ENCODE data around the gene WDFY3. TPM values are rescaled to one million over a fixed set of nuclear protein-coding genes. Genes with fewer than 3 reads are reported as not detected.

Gene WDFY3
- total and polyA plus RNA-seq, 2 of the 4 experiments (the other 2 are of a cell fraction), result 12.5 to 58.1 TPM

- H3K56ac ChIP-seq (ENCODE audit: extremely low read depth, insufficient read depth, low read length), result no peak overlapping the region
- H3K27me3 ChIP-seq (ENCODE audit: control insufficient read depth, insufficient read depth, low read length), result no peaks in the 10 kb centered on the region
- no peak overlapping the region for H2BK15ac ChIP-seq (ENCODE audit: low read depth, low read length)
- H2AFZ ChIP-seq (replicated peaks; ENCODE audit: low read length, poor library complexity), result no peak overlapping the region
- H3K9ac ChIP-seq (ENCODE audit: low read depth, low read length), result no peak overlapping the region
- no peak overlapping the region for H2BK120ac ChIP-seq (ENCODE audit: low read depth, low read length)
- H3K4me3 ChIP-seq (ENCODE audit: insufficient read depth, low read depth, low read length), result no peak overlapping the region
- dilution Hi-C loops (cut with HindIII; ENCODE audit: low sequenced_read_pairs, unreplicated experiment), result no loop called here
- H3K9me3 ChIP-seq (ENCODE audit: control insufficient read depth, insufficient read depth, low read length), result no peaks in the 10 kb centered on the region
- no peaks in the 10 kb centered on the region for H3K36me3 ChIP-seq (ENCODE audit: control insufficient read depth, insufficient read depth, low read length)
- TF ChIP-seq MXI1 (IDR thresholded peaks at IDR 0.05; ENCODE audit: borderline replicate concordance, low read depth, low read length), result no peak
- H4K8ac ChIP-seq (ENCODE audit: low read depth in 2 of 2, low read length in 2 of 2), result no peak overlapping the region
- ChIA-PET CTCF (no interaction called here), POLR2A (ENCODE audit: unreplicated experiment) (no interaction called here)
- no peak overlapping the region for H2AK5ac ChIP-seq (ENCODE audit: low read depth, low read length)
- BruUV-seq (replicated peaks), result no TSS peak
- H2AK9ac ChIP-seq (replicated peaks; ENCODE audit: low read depth, low read length, poor library complexity), result no peak overlapping the region
- no peak overlapping the region for H4K5ac ChIP-seq (ENCODE audit: low read depth, low read length)
- DNase-seq (no peak), ATAC-seq (ENCODE audit: low read depth) (no peak)
- no peaks in the 10 kb centered on the region; the same call in none of the 2 replicates for H4K20me1 ChIP-seq (ENCODE audit: insufficient read depth, low read length)
- H3K4me2 ChIP-seq (ENCODE audit: low read depth, low read length), result no peak overlapping the region
- no peak overlapping the region for H2BK5ac ChIP-seq (ENCODE audit: low read depth, low read length, poor library complexity, severe bottlenecking)
- WGBS, 2 experiments (ENCODE audit: extremely low coverage in 2 of 2, insufficient read length in 1 of 2), result no CpG with 5 or more reads among the region's 3 CpGs
- no peak overlapping the region for H2BK20ac ChIP-seq (ENCODE audit: low read depth, low read length)
- no peak overlapping the region for H3K14ac ChIP-seq (replicated peaks; ENCODE audit: low read depth, low read length)
- H3K4ac ChIP-seq (ENCODE audit: low read depth, low read length), result no peak overlapping the region
- no peak overlapping the region for H3K23ac ChIP-seq (ENCODE audit: low read depth, low read length)
- H4K91ac ChIP-seq (ENCODE audit: insufficient read depth, low read depth, low read length), result no peak overlapping the region
- H3K18ac ChIP-seq (ENCODE audit: low read depth, low read length), result no peak overlapping the region; the same call in 1 of the 2 replicates
- in situ Hi-C loops (cut with MboI; ENCODE audit: low sequenced_read_pairs), result no loop called here
- H3K4me1 ChIP-seq (ENCODE audit: control insufficient read depth, insufficient read depth, low read length), result peaks cover 4% of the 10 kb centered on the region; the same call in 1 of the 2 replicates
- H3K9me1 ChIP-seq (ENCODE audit: insufficient read depth, low read length), result no peaks in the 10 kb centered on the region; the same call in 1 of the 2 replicates
- peaks cover 21 to 42% of the 10 kb centered on the region in 2 experiments for H3K79me1 ChIP-seq (ENCODE audit: low read depth in 1 of 2, low read length in 2 of 2)
- H3K27ac ChIP-seq (ENCODE audit: insufficient read depth, low read length), result no peak overlapping the region
- intact Hi-C loops (cut with micrococcal nuclease), result no loop called here
Observed at GRCh38 chr4:84917869-84918600, 48.5 kb downstream of the WDFY3 start.
